Mammary epithelial cell (primary cell): ENCODE data around the gene ZNF143.

Experiments used
- EZH2 ChIP-seq: IDR thresholded peaks from 2 replicates; pipeline ENCODE4 v1.6.1; 2012; ENCODE audit warnings: low read length, inconsistent platforms, borderline replicate concordance
- TF ChIP-seq, protein P1 (sequence below), 2 donors: IDR thresholded peaks in 1 of 2; conservative IDR thresholded peaks in 1 of 2; 2 replicates each; pipeline ENCODE4 v1.5.1; 2011 to 2012; ENCODE audit warnings: inconsistent platforms in 2 of 2, low read length in 2 of 2, mild to moderate bottlenecking in 2 of 2, control low read depth in 1 of 2, low read depth in 1 of 2; ENCODE audit not compliant: insufficient read depth in 1 of 2; ENCODE audit errors: extremely low read depth in 1 of 2

DNA sequence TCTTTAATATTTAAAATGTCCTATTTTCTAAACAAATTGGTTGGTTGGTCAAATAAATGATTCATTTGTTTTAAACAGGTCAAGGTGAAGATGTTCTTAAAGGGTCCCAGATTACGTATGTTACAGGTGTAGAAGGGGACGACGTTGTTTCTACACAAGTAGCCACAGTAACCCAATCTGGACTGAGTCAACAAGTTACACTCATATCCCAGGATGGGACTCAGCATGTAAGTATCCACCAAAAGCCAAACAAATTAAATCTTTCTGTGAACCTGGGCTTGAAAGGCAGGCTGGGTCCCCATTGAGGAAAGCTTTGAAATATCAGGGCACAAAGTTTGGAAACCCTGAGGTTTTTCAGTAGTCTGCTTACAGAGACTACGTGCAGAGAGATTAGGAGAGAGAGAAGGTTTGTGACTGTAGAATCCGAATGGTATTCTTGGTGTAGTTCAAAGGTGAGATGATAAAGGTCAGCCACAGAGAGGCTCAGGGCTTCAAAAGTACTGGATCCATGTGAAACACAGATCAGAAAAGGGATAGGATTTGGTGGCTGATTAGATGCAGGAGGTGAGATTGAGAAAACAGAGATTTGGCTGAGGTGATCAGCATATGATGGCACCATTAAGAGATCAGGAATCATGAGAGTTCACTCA lies 51.7 kb downstream of the ZNF143 start:
- TF ChIP-seq, protein P1, sequence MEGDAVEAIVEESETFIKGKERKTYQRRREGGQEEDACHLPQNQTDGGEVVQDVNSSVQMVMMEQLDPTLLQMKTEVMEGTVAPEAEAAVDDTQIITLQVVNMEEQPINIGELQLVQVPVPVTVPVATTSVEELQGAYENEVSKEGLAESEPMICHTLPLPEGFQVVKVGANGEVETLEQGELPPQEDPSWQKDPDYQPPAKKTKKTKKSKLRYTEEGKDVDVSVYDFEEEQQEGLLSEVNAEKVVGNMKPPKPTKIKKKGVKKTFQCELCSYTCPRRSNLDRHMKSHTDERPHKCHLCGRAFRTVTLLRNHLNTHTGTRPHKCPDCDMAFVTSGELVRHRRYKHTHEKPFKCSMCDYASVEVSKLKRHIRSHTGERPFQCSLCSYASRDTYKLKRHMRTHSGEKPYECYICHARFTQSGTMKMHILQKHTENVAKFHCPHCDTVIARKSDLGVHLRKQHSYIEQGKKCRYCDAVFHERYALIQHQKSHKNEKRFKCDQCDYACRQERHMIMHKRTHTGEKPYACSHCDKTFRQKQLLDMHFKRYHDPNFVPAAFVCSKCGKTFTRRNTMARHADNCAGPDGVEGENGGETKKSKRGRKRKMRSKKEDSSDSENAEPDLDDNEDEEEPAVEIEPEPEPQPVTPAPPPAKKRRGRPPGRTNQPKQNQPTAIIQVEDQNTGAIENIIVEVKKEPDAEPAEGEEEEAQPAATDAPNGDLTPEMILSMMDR (conservative IDR thresholded peaks at IDR 0.05 in 1 of 2, IDR thresholded peaks at IDR 0.05 in 1 of 2; ENCODE audit: extremely low read depth in 1 of 2, insufficient read depth in 1 of 2, low read depth in 1 of 2, low read length in 2 of 2): no peak
- no peak for TF ChIP-seq EZH2
